Hepatocyte (in vitro differentiated cells): ENCODE data around the gene TP53I11. TPM values are rescaled to one million over a fixed set of nuclear protein-coding genes. Genes with fewer than 3 reads are reported as not detected.

ENCODE experiments used
- DNase-seq: peaks from one replicate; pipeline ENCODE4 v3.0.0-alpha.2; 2016; ENCODE audit warnings: low spot score
- H2AFZ ChIP-seq: fragments of 200-600 bp; sonication (generic); 2 replicates; pipeline ENCODE4 v1.6.0; 2016; ENCODE audit warnings: antibody characterized with exemption, mild to moderate bottlenecking
- H3K27ac ChIP-seq: fragments of 200-600 bp; sonication (generic); 2 replicates; pipeline ENCODE4 v1.5.1; 2016; ENCODE audit warnings: mild to moderate bottlenecking
- H3K27me3 ChIP-seq: fragments of 200-600 bp; sonication (generic); 2 replicates; pipeline ENCODE4 v1.6.1; 2016
- H3K36me3 ChIP-seq: fragments of 200-600 bp; sonication (generic); replicated peaks from 2 replicates; pipeline ENCODE4 v1.5.1; 2016; ENCODE audit warnings: low read depth; ENCODE audit not compliant: insufficient read depth
- H3K4me1 ChIP-seq: fragments of 200-600 bp; sonication (generic); 2 replicates; pipeline ENCODE4 v1.5.1; 2016; ENCODE audit warnings: mild to moderate bottlenecking, moderate library complexity; ENCODE audit not compliant: insufficient read depth
- H3K4me2 ChIP-seq: fragments of 200-600 bp; sonication (generic); 2 replicates; pipeline ENCODE4 v1.6.0; 2016
- H3K4me3 ChIP-seq: fragments of 200-600 bp; sonication (generic); 2 replicates; pipeline ENCODE4 v1.5.1; 2016; ENCODE audit warnings: mild to moderate bottlenecking
- H3K79me2 ChIP-seq: fragments of 200-600 bp; sonication (generic); 2 replicates; pipeline ENCODE4 v1.6.0; 2017; ENCODE audit warnings: mild to moderate bottlenecking
- H3K9me2 ChIP-seq: fragments of 200-600 bp; sonication (generic); replicated peaks from 2 replicates; pipeline ENCODE4 v1.6.0; 2017; ENCODE audit warnings: mild to moderate bottlenecking; ENCODE audit not compliant: insufficient read depth
- H3K9me3 ChIP-seq: fragments of 200-600 bp; sonication (generic); 2 replicates; pipeline ENCODE4 v1.5.1; 2016; ENCODE audit warnings: low read depth, mild to moderate bottlenecking
- H4K20me1 ChIP-seq: fragments of 200-600 bp; sonication (generic); 2 replicates; pipeline ENCODE4 v1.6.0; 2016; ENCODE audit warnings: mild to moderate bottlenecking; ENCODE audit not compliant: insufficient read depth, poor library complexity, severe bottlenecking
- CTCF ChIP-seq: fragments of 200-600 bp; sonication (generic); IDR thresholded peaks from 2 replicates; pipeline ENCODE4 v1.5.1; 2016; ENCODE audit warnings: antibody characterized with exemption, mild to moderate bottlenecking; ENCODE audit not compliant: poor library complexity
- EZH2 ChIP-seq: fragments of 200-600 bp; sonication (generic); IDR thresholded peaks from 2 replicates; pipeline ENCODE4 v1.6.1; 2016; ENCODE audit warnings: antibody characterized with exemption, mild to moderate bottlenecking, borderline replicate concordance
- EZH2phosphoT487 ChIP-seq: fragments of 200-600 bp; sonication (generic); IDR thresholded peaks from one replicate; pipeline ENCODE4 v1.6.1; 2018; ENCODE audit warnings: antibody characterized with exemption, mild to moderate bottlenecking, low read depth, moderate library complexity; ENCODE audit not compliant: unreplicated experiment, severe bottlenecking
- WGBS: methylation state at CpG from one replicate; pipeline ENCODE4 v1.1.6; 2016; ENCODE audit warnings: low lambda C conversion rate; ENCODE audit errors: missing lambda C conversion rate; 5-methylcytosine and 5-hydroxymethylcytosine counted together
- polyA plus RNA-seq: library from polyadenylated mRNA; unstranded; fragments of >200 nt; fragmentation: Nextera tagmentation; extraction: Ambion mirVana; gene quantifications from 2 replicates; pipeline ENCODE4 v1.2.1, GENCODE V29; 2016
- total RNA-seq: library from RNA; depleted of rRNA; stranded (reverse); fragments of >200 nt; gene quantifications from 2 replicates; pipeline ENCODE4 v1.2.3, GENCODE V29; 2014

Gene TP53I11
- total and polyA plus RNA-seq, 2 experiments from 2014 or later: 15.4 to 41.8 TPM

- no peak overlapping the region for H2AFZ ChIP-seq
- no peaks in the 10 kb centered on the region for H3K9me2 ChIP-seq
- H3K4me2 ChIP-seq: no peak overlapping the region
- H3K27ac ChIP-seq: peak overlapping the region; percentile 35
- H3K79me2 ChIP-seq: no peaks in the 10 kb centered on the region
- TF ChIP-seq CTCF: no peak
- TF ChIP-seq EZH2phosphoT487: no peak
- no peak for TF ChIP-seq EZH2
- no peaks in the 10 kb centered on the region for H4K20me1 ChIP-seq
- H3K27me3 ChIP-seq: no peaks in the 10 kb centered on the region
- no peak for DNase-seq
- H3K4me3 ChIP-seq: no peak overlapping the region
- no peaks in the 10 kb centered on the region for H3K36me3 ChIP-seq
- no peaks in the 10 kb centered on the region for H3K9me3 ChIP-seq
- 78% methylated on average over 13 of the region's 13 CpGs for WGBS
- peaks cover 31% of the 10 kb centered on the region for H3K4me1 ChIP-seq
Measured at GRCh38 chr11:44885919-44886789, 64.5 kb downstream of the TP53I11 start.

DNA sequence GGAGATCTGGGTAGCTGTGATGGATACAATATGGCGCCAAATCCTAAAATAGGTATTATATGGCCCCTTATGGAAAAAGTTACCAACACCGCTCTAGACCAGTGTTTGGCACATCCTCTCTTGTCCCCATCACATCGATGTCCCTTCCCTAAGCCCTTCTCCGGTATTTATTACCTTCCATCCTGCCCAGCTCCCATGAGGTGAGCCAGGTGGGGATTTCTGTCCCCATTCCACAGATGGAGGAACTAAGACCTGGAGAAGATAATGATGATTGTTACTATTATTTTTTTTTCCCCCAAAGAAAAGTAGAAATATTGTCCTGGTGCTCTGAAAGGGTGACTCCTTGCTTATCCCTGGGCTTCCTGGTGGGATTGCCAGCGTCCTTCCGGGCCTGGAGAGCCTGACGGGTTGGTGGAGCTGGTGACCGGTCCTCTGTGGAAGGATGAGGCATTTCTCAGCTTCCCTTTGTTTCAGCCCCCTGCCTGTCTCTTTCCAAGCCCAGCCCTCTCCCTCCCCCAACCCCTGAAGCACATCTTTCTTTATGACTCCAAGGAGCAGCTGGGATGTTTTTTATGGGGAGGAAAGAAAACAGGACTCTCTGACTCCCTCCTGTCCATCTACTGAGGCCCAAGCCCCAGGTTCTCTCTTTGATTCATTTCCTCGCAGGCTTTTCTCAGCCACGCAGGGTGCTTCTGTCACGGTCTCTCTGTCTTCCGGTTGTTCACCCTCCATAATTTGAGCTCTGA is 65.4 kb downstream of the TP53I11 start:
- no peak overlapping the region for H3K4me2 ChIP-seq
- H3K9me2 ChIP-seq: no peaks in the 10 kb centered on the region
- H3K27me3 ChIP-seq: no peaks in the 10 kb centered on the region
- peak; percentile 32 for DNase-seq
- TF ChIP-seq EZH2phosphoT487: no peak
- no peak for TF ChIP-seq EZH2
- no peak for TF ChIP-seq CTCF
- no peak overlapping the region for H2AFZ ChIP-seq
- peak overlapping the region; percentile 35 for H3K27ac ChIP-seq
- H3K4me3 ChIP-seq: no peak overlapping the region
- H4K20me1 ChIP-seq: no peaks in the 10 kb centered on the region
- 76% methylated on average over 12 of the region's 12 CpGs for WGBS
- H3K4me1 ChIP-seq: peaks cover 31% of the 10 kb centered on the region
- no peaks in the 10 kb centered on the region for H3K79me2 ChIP-seq
- no peaks in the 10 kb centered on the region for H3K36me3 ChIP-seq
- H3K9me3 ChIP-seq: no peaks in the 10 kb centered on the region

DNA sequence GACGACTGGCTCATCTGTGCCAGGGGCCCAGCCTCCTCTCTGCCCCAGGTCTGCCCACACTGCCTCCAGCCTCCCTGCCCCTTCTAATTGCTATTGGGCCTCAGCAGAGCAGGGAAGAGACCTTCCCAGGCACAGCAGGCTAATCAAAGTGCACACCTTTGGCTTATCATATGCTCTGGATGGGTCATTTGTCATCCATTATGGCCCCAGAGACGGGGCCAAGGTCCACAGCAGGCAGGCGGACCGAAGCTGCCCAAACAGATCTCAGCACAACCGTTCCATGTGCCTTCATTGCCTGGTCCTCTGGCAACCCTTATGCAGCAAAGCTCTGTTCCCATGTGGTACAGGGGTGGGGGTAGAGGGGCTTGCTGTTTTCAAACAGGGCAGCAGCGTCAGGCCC is 66.6 kb downstream of the TP53I11 start:
- WGBS: 65% methylated on average over 6 of the region's 6 CpGs
- Histone ChIP-seq H3K79me2 (no peaks in the 10 kb centered on the region), H3K4me2 (no peak overlapping the region), H3K4me1 (peaks cover 31% of the 10 kb centered on the region), H3K27ac (peak overlapping the region; percentile 55), H4K20me1 (no peaks in the 10 kb centered on the region), H3K9me3 (no peaks in the 10 kb centered on the region), H2AFZ (no peak overlapping the region), H3K27me3 (no peaks in the 10 kb centered on the region), H3K4me3 (no peak overlapping the region), H3K9me2 (no peaks in the 10 kb centered on the region), H3K36me3 (no peaks in the 10 kb centered on the region)
- TF ChIP-seq CTCF: no peak
- no peak for TF ChIP-seq EZH2phosphoT487
- TF ChIP-seq EZH2: no peak
- DNase-seq: peak; percentile 54
